Gastroesophageal sphincter (tissue), 4 donors: ENCODE measurements around the gene TTLL3. TPM values are rescaled to one million over a fixed set of nuclear protein-coding genes. Genes with fewer than 3 reads are reported as not detected.
A peak's percentile ranks its signal among the peaks of the same experiment; 100 is the strongest.

Experiments
- ATAC-seq: fragments of 150-250 bp; one replicate; pipeline ENCODE4 v1.9.1; 2016; ENCODE audit warnings: mild to moderate bottlenecking, moderate library complexity
- H3K27ac ChIP-seq, 4 donors: fragments of 200-600 bp; sonication (generic) in 3 of 4; 1 replicate in 3 of 4; 2 replicates in 1 of 4; pipeline ENCODE4 v1.5.1; 2016 to 2019
- H3K27me3 ChIP-seq: fragments of 200-600 bp; sonication (generic); one replicate; pipeline ENCODE4 v1.5.1; 2019
- H3K36me3 ChIP-seq, 2 donors: fragments of 200-600 bp; sonication (generic); one replicate each; pipeline ENCODE4 v1.5.1; 2019; ENCODE audit warnings: control low read depth in 1 of 2
- H3K4me1 ChIP-seq, 3 donors: fragments of 200-600 bp; sonication (generic); 1 replicate in 2 of 3; 2 replicates in 1 of 3; pipeline ENCODE4 v1.5.1; 2016 to 2019; ENCODE audit warnings: control low read depth in 2 of 3
- H3K4me3 ChIP-seq, 2 donors: fragments of 200-600 bp; sonication (generic); one replicate each; pipeline ENCODE4 v1.5.1; 2019; ENCODE audit warnings: mild to moderate bottlenecking in 1 of 2, moderate library complexity in 1 of 2
- H3K9me3 ChIP-seq, 3 donors: fragments of 200-600 bp; sonication (generic); one replicate each; pipeline ENCODE4 v1.5.1; 2017 to 2019; ENCODE audit warnings: control low read depth in 2 of 3
- CTCF ChIP-seq, 4 experiments: fragments of 200-600 bp in 2 of 4; fragments of 450-650 bp in 2 of 4; sonication (generic) in 1 of 4; IDR thresholded peaks; one replicate each; pipeline ENCODE4 v1.5.1; 2017 to 2019; ENCODE audit warnings: antibody characterized with exemption in 4 of 4, mild to moderate bottlenecking in 2 of 4, moderate library complexity in 2 of 4
- EP300 ChIP-seq: sonication (generic); formaldehyde crosslinking; IDR thresholded peaks from one replicate; pipeline ENCODE4 v1.6.1; 2017; ENCODE audit warnings: antibody characterized with exemption, mild to moderate bottlenecking
- POLR2A ChIP-seq, 2 donors: fragments of 450-650 bp; IDR thresholded peaks; one replicate each; pipeline ENCODE4 v1.6.1; 2017; ENCODE audit warnings: antibody characterized with exemption in 2 of 2, mild to moderate bottlenecking in 2 of 2, moderate library complexity in 1 of 2
- POLR2AphosphoS5 ChIP-seq: sonication (generic); formaldehyde crosslinking; IDR thresholded peaks from one replicate; pipeline ENCODE4 v1.6.1; 2017; ENCODE audit warnings: antibody characterized with exemption
- WGBS, 2 donors: methylation state at CpG; one replicate each; pipeline ENCODE4 v1.1.5; 2018; ENCODE audit warnings: low coverage in 1 of 2; 5-methylcytosine and 5-hydroxymethylcytosine counted together
- total RNA-seq, 4 donors: library from RNA; depleted of rRNA; stranded (reverse); fragments of >200 nt; gene quantifications; one replicate each; pipeline ENCODE4 v1.1.0, GENCODE V29; 2016

TTLL3 gene
- total RNA-seq, 4 donors from 2014 or later, result 6.2 to 71.3 (median 29.5) TPM

DNA sequence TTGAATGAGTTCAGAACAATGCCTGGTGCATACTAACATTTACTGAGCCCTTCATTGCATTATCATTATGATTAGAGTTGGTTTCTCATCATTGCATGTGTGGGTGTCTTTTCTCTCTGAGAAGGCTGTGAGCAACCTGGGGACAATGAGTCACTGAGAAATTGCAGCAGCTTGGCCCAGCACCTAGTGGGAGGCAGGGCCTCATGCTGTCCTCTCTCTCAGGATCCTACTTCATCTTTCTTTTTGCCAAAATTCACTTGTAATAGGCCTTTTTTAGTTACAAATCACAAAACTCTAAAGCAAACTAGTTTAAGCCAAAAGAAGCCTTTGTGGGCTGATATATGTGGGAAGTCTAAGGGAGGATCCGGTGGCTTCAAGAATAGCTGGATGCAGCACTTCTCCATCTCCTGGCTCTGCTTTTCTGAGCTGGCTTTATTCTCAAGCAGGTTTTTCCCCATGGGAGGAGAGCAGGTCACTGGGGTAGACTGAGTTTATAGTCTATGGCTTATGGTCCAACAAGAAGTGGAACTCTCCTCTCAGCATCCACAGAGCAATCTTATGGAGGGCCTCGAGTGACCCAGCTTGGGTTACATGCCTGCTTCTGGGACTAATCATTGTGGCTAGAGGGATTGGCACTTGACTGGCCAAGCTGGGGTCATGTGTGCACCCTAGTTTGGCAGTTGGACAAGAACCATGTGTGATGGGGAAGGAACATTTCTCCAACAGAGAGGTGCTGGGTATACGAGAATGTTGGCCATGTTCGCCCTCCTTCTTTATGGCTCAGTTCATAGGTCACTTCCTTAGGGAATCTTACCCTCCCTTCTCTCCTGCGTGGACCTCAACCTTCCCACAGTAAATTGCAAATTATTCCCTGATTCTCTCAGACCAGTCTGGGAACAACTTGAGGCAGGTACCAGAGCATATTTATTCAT is 31.7 kb upstream of the TTLL3 start:
- H3K9me3 ChIP-seq, result peaks cover 0 to 1% (median 0%) of the 10 kb centered on the region in 3 donors
- H3K4me1 ChIP-seq, result peaks cover 0 to 15% (median 0%) of the 10 kb centered on the region in 3 donors
- peak overlapping the region in 1 of 4 donors; percentile 25 for H3K27ac ChIP-seq
- no peak overlapping the region for H3K4me3 ChIP-seq
- H3K27me3 ChIP-seq, result no peaks in the 10 kb centered on the region
- ATAC-seq, result peak; percentile 72
- H3K36me3 ChIP-seq, result peaks cover 0 to 45% of the 10 kb centered on the region in 2 donors
- 75 to 76% methylated on average over 1 to 3 of the region's 5 CpGs for WGBS, 2 donors
- TF ChIP-seq CTCF (IDR thresholded peaks at IDR 0.05) (no peak), EP300 (no peak), POLR2AphosphoS5 (no peak), POLR2A (IDR thresholded peaks at IDR 0.05) (no peak)

DNA sequence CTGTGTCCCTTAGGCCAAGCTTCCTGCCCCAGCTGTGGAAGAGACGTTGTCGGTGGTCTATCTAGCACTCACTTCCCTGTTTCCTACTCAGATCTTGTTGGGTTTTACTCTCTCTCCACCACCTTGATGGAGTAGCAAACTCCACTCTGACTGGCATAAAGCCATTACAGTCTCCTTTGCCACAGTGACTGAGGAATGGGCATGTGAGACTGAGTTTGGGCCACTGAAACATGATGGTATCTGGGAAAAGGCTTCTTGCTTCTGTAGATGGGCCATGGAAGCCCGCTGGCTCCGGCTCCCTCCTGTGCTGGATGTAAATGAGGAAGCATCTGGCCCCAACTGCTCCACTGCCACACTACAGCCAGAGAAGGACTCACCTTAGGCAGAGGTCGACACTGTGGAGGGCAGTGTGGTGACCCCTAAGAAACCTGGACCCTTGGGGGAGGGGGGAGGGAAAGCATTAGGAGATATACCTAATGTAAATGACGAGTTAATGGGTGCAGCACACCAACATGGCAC is 30.9 kb upstream of the TTLL3 start:
- Histone ChIP-seq H3K36me3 (peaks cover 0 to 52% of the 10 kb centered on the region in 2 donors), H3K27ac (peak overlapping the region in 1 of 4 donors; percentile 25), H3K4me3 (no peak overlapping the region), H3K27me3 (no peaks in the 10 kb centered on the region), H3K9me3 (peaks cover 0 to 1% (median 0%) of the 10 kb centered on the region in 3 donors), H3K4me1 (peaks cover 0 to 15% (median 0%) of the 10 kb centered on the region in 3 donors)
- ATAC-seq, result no peak
- 73 to 79% methylated on average over 3 of the region's 6 CpGs for WGBS, 2 donors
- no peak for TF ChIP-seq POLR2A (IDR thresholded peaks at IDR 0.05)
- TF ChIP-seq POLR2AphosphoS5, result no peak
- TF ChIP-seq EP300, result no peak
- no peak for TF ChIP-seq CTCF (IDR thresholded peaks at IDR 0.05)

DNA sequence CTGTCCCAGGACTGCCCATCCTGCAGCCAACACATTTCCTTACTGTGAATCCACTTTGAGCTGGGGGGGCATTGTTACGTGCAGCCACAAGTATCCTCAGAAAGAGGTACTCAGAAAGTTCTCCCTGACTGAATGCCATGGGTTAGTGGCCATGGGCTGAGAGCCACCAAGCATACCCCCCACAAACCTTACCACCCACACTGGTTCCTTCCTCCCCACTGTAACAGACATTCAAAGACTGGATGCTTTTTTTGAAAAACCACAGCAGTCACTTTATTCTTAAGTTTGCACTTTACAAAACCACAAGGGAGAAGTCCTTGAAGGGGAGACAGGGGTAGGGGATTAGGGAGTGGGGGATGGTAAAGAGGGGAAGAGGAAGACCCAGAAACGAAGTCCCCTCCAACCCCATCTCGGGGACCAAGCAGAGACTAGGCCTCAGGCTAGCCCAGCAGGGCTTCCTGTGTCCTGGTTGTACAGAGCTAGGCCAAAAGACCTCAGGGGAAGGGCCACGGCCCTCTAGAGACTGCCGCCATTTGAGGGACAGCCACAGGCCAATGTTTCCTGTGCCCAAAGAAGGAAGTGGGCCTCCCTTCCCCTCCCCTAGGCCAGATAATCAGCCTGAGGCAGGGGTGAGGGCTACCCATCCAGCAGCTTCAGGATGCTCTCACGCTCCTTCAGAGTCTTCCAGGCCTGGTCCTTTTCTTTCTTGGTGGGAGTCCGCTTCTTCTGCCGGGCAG is 30.2 kb upstream of the TTLL3 start:
- Histone ChIP-seq H3K4me3 (no peak overlapping the region), H3K27me3 (no peaks in the 10 kb centered on the region), H3K9me3 (no peaks in the 10 kb centered on the region), H3K27ac (peak overlapping the region in 2 of 4 donors; percentile 11 to 29), H3K4me1 (peaks cover 0 to 15% (median 0%) of the 10 kb centered on the region in 3 donors), H3K36me3 (peaks cover 0 to 60% of the 10 kb centered on the region in 2 donors)
- TF ChIP-seq EP300, result no peak
- TF ChIP-seq CTCF (IDR thresholded peaks at IDR 0.05), result no peak
- no peak for TF ChIP-seq POLR2AphosphoS5
- no peak for TF ChIP-seq POLR2A (IDR thresholded peaks at IDR 0.05)
- 67 to 83% methylated on average over 1 to 6 of the region's 8 CpGs for WGBS, 2 donors
- peak; percentile 30 for ATAC-seq

GRCh38 chr3:9780458-9780812 is 29.6 kb upstream of the TTLL3 start:
- peak overlapping the region in 2 of 4 donors; percentile 11 to 29 for H3K27ac ChIP-seq
- H3K4me3 ChIP-seq, result no peak overlapping the region
- 60% methylated on average over 1 of the region's 10 CpGs; no CpG with 5 or more reads in 1 of the 2 donors for WGBS, 2 donors
- no peak for ATAC-seq
- peaks cover 0 to 15% (median 0%) of the 10 kb centered on the region in 3 donors for H3K4me1 ChIP-seq
- no peaks in the 10 kb centered on the region for H3K27me3 ChIP-seq
- peaks cover 0 to 65% of the 10 kb centered on the region in 2 donors for H3K36me3 ChIP-seq
- TF ChIP-seq POLR2A (IDR thresholded peaks at IDR 0.05) (no peak), CTCF (IDR thresholded peaks at IDR 0.05) (no peak), POLR2AphosphoS5 (no peak), EP300 (no peak)
- no peaks in the 10 kb centered on the region for H3K9me3 ChIP-seq
